Stimulated activated CD4-positive, alpha-beta T cell treated with anti-CD3 and anti-CD28 coated beads, Interleukin-2, amount 100 ng/mL, for 24 hours (primary cell): Measurements from ENCODE around the gene CHL1.

ENCODE experiments used
- DNase-seq, 2 donors: peaks; one replicate each; pipeline ENCODE4 v3.0.0-alpha.2; 2020

CHL1 gene

GRCh38 chr3:279325-279724 lies 82.8 kb downstream of the CHL1 start:
- no peak for DNase-seq

DNA sequence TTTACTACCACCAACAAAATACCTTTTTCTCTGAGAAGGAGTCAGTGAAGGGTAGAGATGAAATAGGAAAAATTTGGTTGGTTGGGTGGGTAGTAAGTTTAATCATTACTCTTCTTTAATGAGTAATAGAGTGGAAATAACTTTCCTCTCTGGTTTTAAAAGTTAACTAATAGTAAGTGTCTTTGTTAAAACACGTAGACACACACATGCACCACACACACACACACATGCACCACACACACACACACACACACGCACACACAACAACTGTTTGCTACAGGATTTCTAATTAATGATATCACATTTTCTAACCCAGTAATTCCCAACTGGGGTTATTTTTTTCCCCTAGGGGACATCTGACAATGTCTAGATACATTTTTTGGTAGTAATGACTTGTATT lies 84.1 kb downstream of the CHL1 start:
- no peak for DNase-seq

- no peak for DNase-seq
Observed at GRCh38 chr3:284322-284721, 87.8 kb downstream of the CHL1 start.

DNA sequence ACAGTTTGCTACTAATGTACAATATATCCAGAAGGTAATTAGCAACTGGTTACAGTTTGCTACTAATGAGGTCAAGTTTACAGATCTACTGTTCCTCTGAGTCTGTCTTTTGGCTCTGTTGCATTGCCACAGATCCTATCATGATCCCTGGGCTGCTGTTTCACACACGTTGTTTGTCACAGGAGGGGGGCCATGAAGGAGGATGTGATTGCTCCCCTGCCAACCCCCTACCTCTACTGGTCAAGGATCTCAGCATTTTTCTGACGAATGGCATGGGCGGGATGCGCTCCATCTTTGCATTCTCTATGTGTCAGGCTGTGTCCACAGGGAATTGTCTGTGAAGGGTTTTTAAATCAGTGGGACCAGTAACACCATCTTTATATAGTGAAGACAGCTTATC lies 91.9 kb downstream of the CHL1 start:
- no peak for DNase-seq

DNA sequence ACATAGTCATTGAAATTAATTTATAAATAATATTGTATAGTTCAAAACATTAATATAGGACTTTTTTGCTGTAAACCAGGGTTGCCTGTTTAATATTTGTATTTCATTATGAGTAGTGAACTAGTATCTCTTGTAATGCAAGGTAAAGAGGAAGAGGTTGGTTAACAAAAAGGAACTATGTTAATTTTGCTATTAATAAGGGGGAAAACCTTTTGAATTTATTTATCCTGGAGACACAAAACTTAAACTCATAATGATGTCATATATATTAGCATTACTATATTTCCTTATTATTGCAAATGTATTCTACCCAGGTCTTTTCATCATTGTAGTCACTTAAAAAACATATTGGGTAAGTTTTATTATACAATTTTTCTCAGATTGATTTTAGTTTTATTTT lies 94.5 kb downstream of the CHL1 start:
- DNase-seq: no peak

DNA sequence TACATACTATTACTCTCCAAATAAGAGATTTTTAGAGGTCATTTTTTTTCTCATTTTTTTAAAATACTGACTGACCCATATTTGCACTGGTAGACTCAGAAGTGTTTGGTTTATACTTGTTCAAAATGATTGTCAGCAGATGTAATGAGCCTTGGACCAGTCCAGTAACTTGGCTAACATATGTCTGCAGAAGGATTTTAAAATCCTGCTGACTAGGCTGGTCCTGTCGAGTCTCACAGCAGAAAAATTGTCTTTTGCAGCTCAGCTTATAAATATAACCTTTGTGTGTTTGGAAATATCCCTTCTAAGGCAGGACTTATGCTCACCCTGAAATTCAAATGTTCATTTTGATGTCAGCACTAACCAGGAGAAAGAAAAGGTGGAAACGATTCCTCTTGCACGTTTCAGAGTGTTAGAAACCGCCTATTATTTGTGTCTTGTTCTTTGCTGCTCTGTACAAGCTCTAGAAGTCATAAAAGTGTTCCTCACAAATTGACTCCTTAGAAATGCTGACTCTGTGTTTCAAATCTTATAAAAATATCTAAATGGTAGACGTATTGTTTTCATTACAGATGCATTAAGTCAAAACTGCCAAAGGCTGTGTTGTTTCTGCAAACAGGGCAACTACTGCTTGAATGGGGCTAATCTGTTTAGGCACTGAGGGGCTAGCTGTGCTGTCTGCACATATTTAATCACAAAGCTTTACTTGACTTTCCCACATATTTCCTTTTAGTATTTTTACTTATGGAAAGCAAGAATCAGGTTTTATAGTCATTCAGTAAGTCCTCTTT lies 95.3 kb downstream of the CHL1 start:
- DNase-seq: no peak

GRCh38 chr3:294096-294495 lies 97.5 kb downstream of the CHL1 start:
- DNase-seq: no peak

DNA sequence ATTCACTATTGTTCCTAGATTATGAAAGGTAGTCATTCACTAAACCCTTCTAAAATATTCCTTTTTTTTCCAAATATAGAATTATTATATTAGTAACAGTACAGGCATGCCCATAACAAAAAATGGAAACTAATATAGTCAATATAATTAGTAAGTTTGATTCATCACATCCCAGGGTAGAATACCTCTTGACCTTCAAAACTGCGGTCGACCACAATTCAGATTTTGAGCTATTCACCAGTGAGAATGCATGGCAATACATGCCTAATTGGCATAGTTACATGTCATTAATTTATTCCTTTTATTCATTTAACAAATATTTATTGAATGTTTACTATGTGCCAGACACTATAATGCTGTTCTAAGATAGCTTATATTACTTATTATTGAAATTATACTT lies 98.0 kb downstream of the CHL1 start:
- no peak for DNase-seq

DNA sequence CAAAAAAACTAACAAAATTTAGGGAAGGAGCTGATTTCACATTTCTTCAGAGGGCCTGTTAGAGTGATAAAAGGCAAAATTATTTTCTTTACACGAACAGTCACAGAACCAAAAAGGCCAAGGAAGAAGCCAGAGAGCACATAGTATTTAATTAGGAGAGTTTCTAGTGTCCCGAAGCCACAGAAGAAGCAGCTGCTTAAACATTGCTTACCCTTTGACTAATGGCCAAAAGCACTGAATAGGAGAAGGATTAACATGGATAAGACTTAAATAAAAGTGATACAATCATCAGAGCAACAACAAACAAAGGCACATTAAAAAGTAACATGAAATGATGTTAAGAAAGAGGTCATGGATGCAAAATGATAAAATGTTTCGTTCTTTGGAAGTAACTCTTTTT lies 98.6 kb downstream of the CHL1 start:
- DNase-seq: no peak

DNA sequence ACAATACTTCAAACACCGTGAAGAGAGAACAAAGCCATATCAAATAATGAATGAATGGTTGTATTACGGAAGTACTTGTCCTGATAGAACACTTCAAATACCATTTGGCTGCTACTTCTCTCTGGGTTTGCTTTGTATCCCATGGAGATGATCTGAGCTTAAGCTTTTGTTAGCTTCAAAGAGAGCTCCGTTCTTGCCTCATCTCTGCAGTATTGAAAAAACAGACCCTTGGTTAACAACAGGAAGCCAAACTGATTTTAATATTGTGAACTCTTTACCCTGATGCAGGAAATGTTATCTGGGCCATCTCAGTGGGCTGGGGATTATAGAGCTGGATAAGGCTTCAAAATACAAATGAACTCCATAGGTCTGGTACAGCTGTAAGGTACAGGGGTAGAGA lies 101.0 kb downstream of the CHL1 start:
- no peak for DNase-seq

DNA sequence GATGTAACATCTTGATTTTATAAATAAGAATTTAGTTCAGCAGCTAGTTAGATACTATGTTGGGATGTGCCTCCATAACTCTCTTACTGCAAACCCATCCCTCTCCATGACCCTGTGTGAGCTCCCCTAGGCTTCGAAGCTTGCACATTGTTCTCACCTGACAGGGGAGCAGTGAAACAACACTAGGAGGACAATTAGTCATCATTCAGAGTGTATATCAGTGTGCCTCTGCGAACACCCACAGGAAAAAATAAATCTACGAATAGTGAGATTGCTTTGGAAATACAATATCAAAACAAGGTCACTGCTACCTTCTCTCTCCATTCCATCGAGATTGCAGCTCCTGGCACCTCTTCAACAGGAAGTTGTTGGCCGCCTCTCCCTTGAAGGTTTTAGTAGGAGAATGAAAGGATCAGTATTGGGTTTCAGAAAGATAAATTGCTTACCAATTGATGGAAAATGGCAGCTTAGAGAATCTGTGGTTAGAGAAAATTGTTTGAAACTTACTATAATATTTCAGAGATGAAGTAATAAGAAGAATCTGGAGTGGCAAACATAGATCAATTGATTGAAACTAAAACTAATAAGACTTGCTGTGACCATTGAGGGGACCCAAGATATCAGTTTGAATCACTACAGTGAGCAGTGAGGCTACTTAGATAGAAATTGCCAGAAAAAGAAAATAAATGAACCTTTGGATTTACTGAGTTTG lies 103.2 kb downstream of the CHL1 start:
- no peak for DNase-seq

DNA sequence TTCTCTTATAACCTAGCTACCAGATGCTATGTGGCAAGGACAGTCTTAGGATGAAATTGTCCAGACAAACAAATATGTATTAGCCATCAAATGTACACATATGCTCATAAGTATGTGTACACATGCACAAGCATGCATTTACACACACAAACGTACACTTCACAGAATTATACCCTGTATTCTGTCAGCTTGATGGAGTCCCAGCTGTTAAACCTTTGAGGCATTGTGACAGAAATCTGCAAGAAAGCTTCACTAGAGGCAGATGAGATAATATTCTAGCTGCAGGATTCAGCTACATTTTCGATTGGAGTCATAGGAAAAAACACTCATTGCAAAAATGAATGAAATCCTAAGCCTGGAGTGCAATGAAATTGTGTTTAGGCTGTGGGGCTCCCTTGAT lies 110.6 kb downstream of the CHL1 start:
- no peak for DNase-seq

GRCh38 chr3:308597-309321 lies 112.2 kb downstream of the CHL1 start:
- DNase-seq: no peak

GRCh38 chr3:312160-312733 lies 115.7 kb downstream of the CHL1 start:
- no peak for DNase-seq

DNA sequence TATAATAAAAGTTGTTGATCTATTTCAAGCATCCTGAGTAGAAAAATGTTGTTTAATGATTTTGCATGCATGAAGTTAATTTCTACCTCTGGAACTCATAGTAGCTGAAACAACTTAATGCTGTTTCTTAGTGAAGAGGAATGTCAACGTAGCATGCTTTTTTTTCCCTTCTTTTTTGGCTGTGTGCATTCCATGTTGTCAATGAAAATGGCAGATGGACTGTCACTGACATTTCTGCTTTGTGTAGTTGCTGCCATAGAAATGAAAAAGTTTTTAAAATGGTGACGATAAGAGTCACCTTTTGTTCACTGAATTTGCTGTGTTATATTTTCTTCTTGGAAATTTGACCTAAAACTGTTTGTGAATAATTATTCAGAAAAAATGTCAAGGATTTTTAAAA lies 116.3 kb downstream of the CHL1 start:
- no peak for DNase-seq

DNA sequence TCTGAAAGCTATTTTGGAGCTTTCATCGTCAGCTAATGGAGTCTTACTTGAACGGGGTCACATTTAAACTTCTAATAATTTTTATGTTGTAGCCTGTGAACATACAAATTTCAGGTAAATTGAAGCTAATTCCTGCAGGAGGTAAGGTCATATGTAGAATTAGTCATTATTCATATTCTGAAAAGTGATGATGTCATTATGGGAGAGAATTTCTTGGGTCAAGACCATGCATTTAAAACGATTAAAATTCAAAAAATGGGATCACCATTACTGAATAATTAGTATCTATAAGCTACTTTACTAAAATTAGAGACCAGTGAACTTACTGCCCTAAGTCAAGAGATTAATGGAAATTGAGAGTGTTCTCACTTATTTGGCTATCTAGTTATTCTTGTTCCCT lies 120.4 kb downstream of the CHL1 start:
- DNase-seq: no peak

- DNase-seq: no peak
Observed at GRCh38 chr3:318903-319302, 122.3 kb downstream of the CHL1 start.

DNA sequence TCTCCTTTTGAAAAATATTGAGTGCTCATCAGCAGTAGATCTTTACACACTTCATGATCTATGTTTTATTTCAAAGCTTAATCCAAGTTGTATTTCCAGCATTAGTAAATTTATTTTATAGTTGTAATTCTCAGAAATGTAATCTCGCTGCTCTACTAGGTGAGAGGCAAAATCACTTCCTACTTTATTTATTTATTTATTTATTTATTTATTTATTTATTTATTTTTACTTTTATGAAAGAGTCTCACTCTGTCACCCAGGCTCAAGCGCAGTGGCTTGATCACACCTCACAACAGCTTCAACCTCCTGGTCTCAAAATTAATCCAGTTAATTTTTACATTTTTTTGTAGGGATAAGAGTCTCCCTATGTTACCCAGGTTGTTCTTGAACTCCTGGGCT lies 127.9 kb downstream of the CHL1 start:
- DNase-seq: no peak

DNA sequence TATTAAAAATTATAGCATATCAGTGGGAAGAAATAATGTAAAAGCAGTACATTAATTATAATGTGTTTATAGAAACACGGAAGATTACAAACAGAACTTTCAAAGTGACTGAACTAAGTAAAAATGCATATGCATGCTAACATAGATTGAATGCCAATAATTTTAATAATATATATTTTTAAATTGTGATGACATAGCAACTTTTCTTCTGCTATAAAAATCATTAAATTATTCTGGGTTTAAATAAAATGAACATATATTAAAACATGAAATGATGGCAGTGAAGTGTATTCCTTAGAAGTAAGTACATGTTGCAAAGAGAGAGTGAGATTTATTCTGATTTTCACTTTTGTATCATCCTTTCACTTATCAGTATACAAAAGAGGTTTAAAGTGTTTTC lies 128.9 kb downstream of the CHL1 start:
- DNase-seq: no peak

DNA sequence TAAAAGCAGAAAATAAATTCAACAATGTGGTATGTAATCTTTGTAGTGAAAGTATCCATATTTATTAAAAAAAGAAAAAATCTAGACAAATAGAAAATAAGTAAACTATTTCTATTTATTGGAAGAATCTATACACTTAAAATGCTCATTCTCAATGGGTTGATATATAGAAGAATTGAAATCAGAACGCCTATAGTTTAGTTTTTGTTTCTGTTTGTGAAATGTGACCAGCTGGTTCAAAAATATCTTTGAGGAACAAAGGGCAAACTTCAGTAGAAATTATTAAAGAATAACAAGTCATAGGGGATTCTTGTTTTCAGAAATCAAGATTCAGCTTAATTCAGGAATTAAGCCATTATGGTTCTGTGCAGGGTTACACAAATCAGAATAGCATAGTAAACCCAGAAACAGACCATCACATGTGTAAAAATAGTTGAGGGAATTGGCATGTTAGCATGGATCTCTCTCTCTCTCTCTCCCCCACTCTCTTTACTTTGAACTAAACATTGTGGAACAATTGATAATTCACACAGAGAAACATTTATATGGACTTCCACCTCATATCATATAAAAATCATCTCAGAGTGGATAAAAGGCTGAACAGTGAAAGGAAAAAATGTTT lies 134.0 kb downstream of the CHL1 start:
- no peak for DNase-seq

GRCh38 chr3:331881-332280 lies 135.3 kb downstream of the CHL1 start:
- no peak for DNase-seq

DNA sequence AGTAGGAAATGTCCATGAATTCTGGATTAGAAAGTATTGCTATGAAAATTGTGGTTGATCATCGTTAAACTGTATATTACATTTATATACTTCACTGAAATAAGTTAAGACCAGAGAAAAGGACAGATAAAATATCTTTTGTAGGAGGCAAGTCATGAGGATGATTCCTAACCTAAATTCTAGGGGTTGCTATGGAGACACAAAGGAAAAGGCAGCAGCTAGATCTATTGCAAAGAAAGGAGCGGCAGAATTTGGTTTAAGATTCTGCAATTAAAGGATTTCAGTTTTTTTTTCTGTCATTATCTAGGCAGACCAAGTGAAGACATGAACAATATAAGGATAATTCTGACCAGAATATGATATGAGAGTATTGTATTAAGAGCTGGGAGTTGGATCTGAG lies 136.1 kb downstream of the CHL1 start:
- DNase-seq: no peak

GRCh38 chr3:335240-335639 lies 138.7 kb downstream of the CHL1 start:
- DNase-seq: no peak
